Endothelial cell of umbilical vein (primary cell): ENCODE data around the gene ELMO1. TPM values are rescaled to one million over a fixed set of nuclear protein-coding genes. Genes with fewer than 3 reads are reported as not detected.

Source experiments
- BruUV-seq: library from RNA; stranded (reverse); fragments of 400-500 nt; replicated peaks from 2 replicates; lab custom pipeline; 2021; lab: Mats Ljungman, UMichigan
- CTCF ChIA-PET: fragments of 300-600, 350-600 bp; sonication (Branson Sonifier 250); formaldehyde crosslinking; loops from one replicate; lab custom pipeline; 2021; ENCODE audit warnings: antibody characterized with exemption, inconsistent platforms; lab: Charles Lee
- POLR2A ChIA-PET: fragments of 300-600, 350-600 bp; sonication (Branson Sonifier 250); formaldehyde crosslinking; loops from one replicate; lab custom pipeline; 2021; ENCODE audit warnings: antibody characterized with exemption, inconsistent platforms; lab: Charles Lee
- DNase-seq: peaks from one replicate; pipeline ENCODE4 v3.0.0-alpha.2; 2011; ENCODE audit warnings: low read depth, low spot score
- FAIRE-seq: peaks from 2 replicates; lab custom pipeline; 2011; peaks lifted over from hg19 to GRCh38; lab: Jason Lieb, UNC
- H2AFZ ChIP-seq: 2 replicates; pipeline ENCODE4 v1.6.0; 2012; ENCODE audit warnings: low read depth, low read length, control low read depth, inconsistent platforms
- H3K27ac ChIP-seq: 2 replicates; pipeline ENCODE4 v1.5.1; 2011; ENCODE audit warnings: low read depth, mild to moderate bottlenecking, control low read depth, low read length, moderate library complexity; ENCODE audit not compliant: insufficient read depth
- H3K27me3 ChIP-seq, 2 experiments: 2 replicates each; pipeline versions ENCODE4 v1.6.0 to v1.6.1; 2011; ENCODE audit warnings: low read length in 2 of 2, mixed read lengths in 1 of 2; ENCODE audit not compliant: control insufficient read depth in 2 of 2, insufficient read depth in 2 of 2
- H3K36me3 ChIP-seq, 2 experiments: 2 replicates in 1 of 2; 3 replicates in 1 of 2; pipeline ENCODE4 v1.5.1; 2011; ENCODE audit warnings: low read length in 2 of 2, mild to moderate bottlenecking in 1 of 2, moderate library complexity in 1 of 2; ENCODE audit not compliant: control insufficient read depth in 2 of 2, insufficient read depth in 2 of 2; ENCODE audit errors: extremely low read depth in 1 of 2
- H3K4me1 ChIP-seq: 3 replicates; pipeline ENCODE4 v1.5.1; 2011; ENCODE audit warnings: mild to moderate bottlenecking, low read length; ENCODE audit not compliant: control insufficient read depth, insufficient read depth; ENCODE audit errors: extremely low read depth
- H3K4me2 ChIP-seq: 2 replicates; pipeline ENCODE4 v1.6.1; 2011; ENCODE audit warnings: low read length, control low read depth, mixed read lengths; ENCODE audit not compliant: insufficient read depth
- H3K4me3 ChIP-seq, 3 experiments: fragments of 200-600 bp in 1 of 3; sonication (generic), shearing (Covaris generic) in 1 of 3; replicated peaks in 1 of 3; 2 replicates each; pipeline ENCODE4 v1.5.1; 2011 to 2016; ENCODE audit warnings: control low read depth in 3 of 3, low read length in 3 of 3, mild to moderate bottlenecking in 2 of 3, inconsistent platforms in 1 of 3, low read depth in 1 of 3, moderate library complexity in 1 of 3; ENCODE audit not compliant: insufficient read depth in 1 of 3
- H3K79me2 ChIP-seq: 2 replicates; pipeline ENCODE4 v1.6.0; 2012; ENCODE audit warnings: low read length, inconsistent platforms; ENCODE audit not compliant: control insufficient read depth, insufficient read depth
- H3K9ac ChIP-seq: replicated peaks from 2 replicates; pipeline ENCODE3; 2011; ENCODE audit warnings: low read length, control low read depth; ENCODE audit not compliant: insufficient read depth; ENCODE audit errors: extremely low read depth
- H3K9me1 ChIP-seq: replicated peaks from 3 replicates; pipeline ENCODE4 v1.6.0; 2011; ENCODE audit warnings: mild to moderate bottlenecking, low read length; ENCODE audit not compliant: control insufficient read depth, insufficient read depth; ENCODE audit errors: extremely low read depth
- H3K9me3 ChIP-seq: replicated peaks from 2 replicates; pipeline ENCODE4 v1.5.1; 2012; ENCODE audit warnings: low read length, inconsistent platforms; ENCODE audit not compliant: control insufficient read depth, insufficient read depth
- H4K20me1 ChIP-seq: replicated peaks from 2 replicates; pipeline ENCODE3; 2011; ENCODE audit warnings: mild to moderate bottlenecking, low read length; ENCODE audit not compliant: control insufficient read depth, insufficient read depth; ENCODE audit errors: extremely low read depth
- EZH2 ChIP-seq: IDR thresholded peaks from 2 replicates; pipeline ENCODE4 v1.6.1; 2012; ENCODE audit warnings: borderline replicate concordance, low read depth, mild to moderate bottlenecking, moderate library complexity, low read length, inconsistent platforms; ENCODE audit not compliant: severe bottlenecking
- FOS ChIP-seq: IDR thresholded peaks from 2 replicates; pipeline ENCODE4 v1.6.1; 2011; ENCODE audit warnings: mild to moderate bottlenecking, low read length, moderate library complexity, borderline replicate concordance; ENCODE audit not compliant: insufficient read depth
- GATA2 ChIP-seq: IDR thresholded peaks from 2 replicates; pipeline ENCODE4 v1.7.0; 2011; ENCODE audit warnings: low read depth, mild to moderate bottlenecking, moderate library complexity, mixed read lengths, low read length; ENCODE audit not compliant: insufficient read length, insufficient read depth
- JUN ChIP-seq: IDR thresholded peaks from 2 replicates; pipeline ENCODE4 v1.6.1; 2011; ENCODE audit warnings: borderline replicate concordance, low read depth; ENCODE audit not compliant: insufficient read length, insufficient read depth
- MYC ChIP-seq: IDR thresholded peaks from one replicate; pipeline ENCODE4 v1.6.1; 2011; ENCODE audit warnings: mild to moderate bottlenecking, low read depth, low read length
- POLR2A ChIP-seq: IDR thresholded peaks from 2 replicates; pipeline ENCODE4 v1.6.1; 2012; ENCODE audit warnings: low read depth, mild to moderate bottlenecking, control low read depth, low read length
- POLR2AphosphoS5 ChIP-seq: IDR thresholded peaks from 2 replicates; pipeline ENCODE4 v1.6.1; 2012; ENCODE audit warnings: low read depth, mild to moderate bottlenecking, control low read depth, low read length, moderate library complexity; ENCODE audit not compliant: insufficient read depth
- dilution Hi-C: fragments of 300-500 bp; cut with MboI; formaldehyde crosslinking; loops from one replicate; pipeline ENCODE4 v1.15.0; 2019; ENCODE audit warnings: low sequenced_read_pairs; ENCODE audit not compliant: extremely low pct_ligation_motif_present
- intact Hi-C: fragments of 100-400 bp; cut with micrococcal nuclease; formaldehyde crosslinking; loops from one replicate; pipeline ENCODE4 v1.10.0; 2022
- polyA plus RNA-seq, 4 experiments: library from polyadenylated mRNA; depleted of rRNA in 3 of 4; stranded (reverse) in 3 of 4; unstranded in 1 of 4; fragments of >200 nt; gene quantifications; 2 replicates each; pipeline versions ENCODE4 v1.2.1 to v1.2.3, GENCODE V29; 2011 to 2012; ENCODE audit warnings: missing spikeins in 1 of 4
- total RNA-seq: library from RNA; stranded (reverse); gene quantifications from 2 replicates; pipeline ENCODE4 v1.2.3, GENCODE V29; 2021
- TF ChIP-seq, protein P1 (sequence below): IDR thresholded peaks from 2 replicates; pipeline ENCODE4 v1.6.1; 2011; ENCODE audit not compliant: insufficient read depth, insufficient read length
- TF ChIP-seq, protein P2 (sequence below), 2 donors: IDR thresholded peaks; 1 replicate in 1 of 2; 2 replicates in 1 of 2; pipeline ENCODE4 v1.5.1; 2011; ENCODE audit warnings: low read length in 2 of 2, mild to moderate bottlenecking in 2 of 2, moderate library complexity in 2 of 2, control low read depth in 1 of 2, inconsistent platforms in 1 of 2, low read depth in 1 of 2; ENCODE audit not compliant: insufficient read depth in 1 of 2; ENCODE audit errors: extremely low read depth in 1 of 2

The ELMO1 gene
- total and polyA plus RNA-seq, 2 donors (not counting 3 experiments of a cell fraction or from before 2014, with no cell fraction given): 17.0 to 30.6 TPM

DNA sequence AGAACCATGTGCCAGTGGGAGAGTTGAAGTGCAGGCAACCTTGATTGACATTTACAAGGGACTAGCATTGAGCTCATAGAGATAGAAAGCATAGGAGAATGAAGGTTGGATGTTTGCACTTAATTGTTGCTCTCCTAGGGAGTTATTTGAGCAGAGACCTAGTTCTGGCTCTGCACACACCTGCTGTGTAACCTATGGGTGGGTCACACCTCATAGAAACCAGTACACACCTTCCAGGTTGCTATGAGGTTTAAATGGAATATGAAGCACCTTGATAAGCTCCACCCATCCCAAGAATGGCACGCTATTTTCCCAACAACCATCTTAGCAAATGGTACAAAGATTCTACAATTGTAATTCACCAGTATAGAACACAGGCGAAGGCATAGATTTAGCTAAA, 638.2 kb downstream of the ELMO1 start:
- POLR2A ChIA-PET: no interaction called here
- Histone ChIP-seq H3K4me3 (no peak overlapping the region), H3K36me3 (no peaks in the 10 kb centered on the region), H4K20me1 (no peaks in the 10 kb centered on the region), H3K4me2 (no peak overlapping the region), H3K27ac (no peak overlapping the region), H2AFZ (no peak overlapping the region), H3K79me2 (no peaks in the 10 kb centered on the region), H3K27me3 (no peaks in the 10 kb centered on the region), H3K9me1 (no peaks in the 10 kb centered on the region), H3K4me1 (no peaks in the 10 kb centered on the region), H3K9me3 (no peaks in the 10 kb centered on the region), H3K9ac (no peak overlapping the region)
- dilution Hi-C loops: no loop called here
- FAIRE-seq (no peak), DNase-seq (no peak)
- no TSS peak for BruUV-seq
- CTCF ChIA-PET: interaction anchor here (1.0 kb wide), 1 partner anchor 9 kb away, joined by 3 read pairs; no protein-coding TSS in a partner anchor
- no peak for TF ChIP-seq JUN
- TF ChIP-seq, protein P1, sequence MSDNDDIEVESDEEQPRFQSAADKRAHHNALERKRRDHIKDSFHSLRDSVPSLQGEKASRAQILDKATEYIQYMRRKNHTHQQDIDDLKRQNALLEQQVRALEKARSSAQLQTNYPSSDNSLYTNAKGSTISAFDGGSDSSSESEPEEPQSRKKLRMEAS: no peak
- no peak for TF ChIP-seq POLR2A
- TF ChIP-seq, protein P2, sequence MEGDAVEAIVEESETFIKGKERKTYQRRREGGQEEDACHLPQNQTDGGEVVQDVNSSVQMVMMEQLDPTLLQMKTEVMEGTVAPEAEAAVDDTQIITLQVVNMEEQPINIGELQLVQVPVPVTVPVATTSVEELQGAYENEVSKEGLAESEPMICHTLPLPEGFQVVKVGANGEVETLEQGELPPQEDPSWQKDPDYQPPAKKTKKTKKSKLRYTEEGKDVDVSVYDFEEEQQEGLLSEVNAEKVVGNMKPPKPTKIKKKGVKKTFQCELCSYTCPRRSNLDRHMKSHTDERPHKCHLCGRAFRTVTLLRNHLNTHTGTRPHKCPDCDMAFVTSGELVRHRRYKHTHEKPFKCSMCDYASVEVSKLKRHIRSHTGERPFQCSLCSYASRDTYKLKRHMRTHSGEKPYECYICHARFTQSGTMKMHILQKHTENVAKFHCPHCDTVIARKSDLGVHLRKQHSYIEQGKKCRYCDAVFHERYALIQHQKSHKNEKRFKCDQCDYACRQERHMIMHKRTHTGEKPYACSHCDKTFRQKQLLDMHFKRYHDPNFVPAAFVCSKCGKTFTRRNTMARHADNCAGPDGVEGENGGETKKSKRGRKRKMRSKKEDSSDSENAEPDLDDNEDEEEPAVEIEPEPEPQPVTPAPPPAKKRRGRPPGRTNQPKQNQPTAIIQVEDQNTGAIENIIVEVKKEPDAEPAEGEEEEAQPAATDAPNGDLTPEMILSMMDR (IDR thresholded peaks at IDR 0.05; ENCODE audit: extremely low read depth in 1 of 2, insufficient read depth in 1 of 2, low read depth in 1 of 2, low read length in 2 of 2): no peak
- TF ChIP-seq POLR2AphosphoS5: no peak
- TF ChIP-seq FOS: no peak
- TF ChIP-seq GATA2: no peak
- no peak for TF ChIP-seq EZH2
- no peak for TF ChIP-seq MYC
- intact Hi-C loops: no loop called here
